ENCODE measurements around the gene SMIM23.

SMIM23 gene

DNA sequence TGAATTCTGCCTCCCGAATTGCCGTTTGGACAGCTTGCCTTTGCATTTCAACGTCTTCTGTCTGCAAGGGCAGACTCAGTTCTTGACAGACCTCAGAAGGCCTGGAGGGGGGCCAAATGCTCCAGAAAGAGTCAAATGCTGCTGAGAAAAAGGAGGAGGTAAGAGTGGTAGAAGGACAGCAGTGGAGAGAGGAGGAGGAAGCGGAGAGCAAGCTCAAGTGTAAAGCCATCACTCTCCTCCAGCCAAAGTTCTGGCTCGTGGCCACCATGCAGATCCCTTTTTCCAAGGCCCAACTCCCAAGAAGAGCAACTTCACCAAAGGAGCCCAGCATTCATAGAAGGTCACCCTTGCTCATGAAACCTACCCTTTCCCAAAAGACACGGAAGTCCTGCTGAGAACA is 36.9 kb upstream of the SMIM23 start:
- no peak overlapping the region for H3K27ac ChIP-seq (ENCODE audit: poor library complexity, severe bottlenecking)
- H3K9me3 ChIP-seq (ENCODE audit: severe bottlenecking), result no peaks in the 10 kb centered on the region
- DNase-seq (ENCODE audit: low spot score) (no peak), ATAC-seq (ENCODE audit: low read depth) (no peak)
- H3K4me1 ChIP-seq (ENCODE audit: insufficient read depth, poor library complexity, severe bottlenecking), result peaks cover 3% of the 10 kb centered on the region
- H3K4me3 ChIP-seq (ENCODE audit: severe bottlenecking), result no peak overlapping the region
- TF ChIP-seq, protein P1, sequence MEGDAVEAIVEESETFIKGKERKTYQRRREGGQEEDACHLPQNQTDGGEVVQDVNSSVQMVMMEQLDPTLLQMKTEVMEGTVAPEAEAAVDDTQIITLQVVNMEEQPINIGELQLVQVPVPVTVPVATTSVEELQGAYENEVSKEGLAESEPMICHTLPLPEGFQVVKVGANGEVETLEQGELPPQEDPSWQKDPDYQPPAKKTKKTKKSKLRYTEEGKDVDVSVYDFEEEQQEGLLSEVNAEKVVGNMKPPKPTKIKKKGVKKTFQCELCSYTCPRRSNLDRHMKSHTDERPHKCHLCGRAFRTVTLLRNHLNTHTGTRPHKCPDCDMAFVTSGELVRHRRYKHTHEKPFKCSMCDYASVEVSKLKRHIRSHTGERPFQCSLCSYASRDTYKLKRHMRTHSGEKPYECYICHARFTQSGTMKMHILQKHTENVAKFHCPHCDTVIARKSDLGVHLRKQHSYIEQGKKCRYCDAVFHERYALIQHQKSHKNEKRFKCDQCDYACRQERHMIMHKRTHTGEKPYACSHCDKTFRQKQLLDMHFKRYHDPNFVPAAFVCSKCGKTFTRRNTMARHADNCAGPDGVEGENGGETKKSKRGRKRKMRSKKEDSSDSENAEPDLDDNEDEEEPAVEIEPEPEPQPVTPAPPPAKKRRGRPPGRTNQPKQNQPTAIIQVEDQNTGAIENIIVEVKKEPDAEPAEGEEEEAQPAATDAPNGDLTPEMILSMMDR (IDR thresholded peaks at IDR 0.05; ENCODE audit: poor library complexity, severe bottlenecking), result no peak
- H3K36me3 ChIP-seq (ENCODE audit: low read depth), result no peaks in the 10 kb centered on the region
- H3K27me3 ChIP-seq (ENCODE audit: insufficient read depth, poor library complexity, severe bottlenecking), result no peaks in the 10 kb centered on the region

DNA sequence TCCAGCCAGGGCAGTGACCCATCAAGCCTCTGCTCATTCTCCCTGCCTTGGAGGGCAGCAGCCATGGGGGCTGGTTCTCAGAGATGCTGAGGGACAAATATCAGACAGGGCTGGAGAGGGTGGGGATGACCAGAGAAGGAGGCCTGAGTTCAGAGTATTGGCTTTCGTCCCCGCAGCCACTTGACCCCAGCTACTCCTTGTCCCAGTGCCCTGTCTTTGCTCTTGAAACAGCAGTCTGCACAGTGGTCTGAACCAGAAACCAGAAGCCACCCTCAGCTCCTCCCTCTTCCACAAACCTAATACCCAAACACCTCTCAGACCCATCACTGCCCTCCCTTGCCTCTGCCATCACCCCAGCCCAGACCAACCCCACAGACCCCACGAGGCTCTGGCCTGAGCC is 36.3 kb upstream of the SMIM23 start:
- no peak for DNase-seq (ENCODE audit: low spot score)
- no peak overlapping the region for H3K27ac ChIP-seq (ENCODE audit: poor library complexity, severe bottlenecking)
- TF ChIP-seq, protein P1 (IDR thresholded peaks at IDR 0.05; ENCODE audit: poor library complexity, severe bottlenecking), result no peak
- no peak overlapping the region for H3K4me3 ChIP-seq (ENCODE audit: severe bottlenecking)
- no peaks in the 10 kb centered on the region for H3K36me3 ChIP-seq (ENCODE audit: low read depth)
- ATAC-seq (ENCODE audit: low read depth), result no peak
- H3K27me3 ChIP-seq (ENCODE audit: insufficient read depth, poor library complexity, severe bottlenecking), result no peaks in the 10 kb centered on the region
- no peaks in the 10 kb centered on the region for H3K9me3 ChIP-seq (ENCODE audit: severe bottlenecking)
- H3K4me1 ChIP-seq (ENCODE audit: insufficient read depth, poor library complexity, severe bottlenecking), result peaks cover 3% of the 10 kb centered on the region

DNA sequence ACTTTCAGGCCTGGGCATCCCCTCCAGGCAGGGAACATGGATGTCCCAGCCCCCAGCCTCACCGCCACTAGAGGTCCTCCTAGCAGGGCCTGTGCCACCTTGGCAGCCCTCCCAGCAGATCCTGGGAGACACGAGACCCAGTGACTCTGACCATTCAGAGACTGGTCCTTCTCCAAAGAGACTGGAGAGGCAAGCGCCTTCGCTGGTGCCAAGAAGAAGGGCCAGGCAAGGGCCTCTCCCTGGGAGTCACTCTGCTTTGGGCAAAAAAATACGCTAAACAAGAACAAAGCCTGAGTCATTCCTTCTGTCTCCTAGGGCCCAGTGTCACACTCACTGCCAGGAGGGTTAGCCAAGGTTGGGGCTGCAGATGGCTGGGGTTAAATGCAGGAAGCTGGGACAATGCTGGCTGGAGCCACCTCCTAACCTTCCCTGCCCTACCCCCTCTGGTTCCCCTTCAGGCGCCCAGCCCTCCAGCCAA is 35.3 kb upstream of the SMIM23 start:
- ATAC-seq (ENCODE audit: low read depth) (peak; percentile 52), DNase-seq (ENCODE audit: low spot score) (no peak)
- Histone ChIP-seq H3K4me3 (ENCODE audit: severe bottlenecking) (no peak overlapping the region), H3K36me3 (ENCODE audit: low read depth) (no peaks in the 10 kb centered on the region), H3K27ac (ENCODE audit: poor library complexity, severe bottlenecking) (no peak overlapping the region), H3K4me1 (ENCODE audit: insufficient read depth, poor library complexity, severe bottlenecking) (peaks cover 3% of the 10 kb centered on the region), H3K27me3 (ENCODE audit: insufficient read depth, poor library complexity, severe bottlenecking) (no peaks in the 10 kb centered on the region), H3K9me3 (ENCODE audit: severe bottlenecking) (no peaks in the 10 kb centered on the region)
- TF ChIP-seq, protein P1 (IDR thresholded peaks at IDR 0.05; ENCODE audit: poor library complexity, severe bottlenecking), result peak; percentile 11

DNA sequence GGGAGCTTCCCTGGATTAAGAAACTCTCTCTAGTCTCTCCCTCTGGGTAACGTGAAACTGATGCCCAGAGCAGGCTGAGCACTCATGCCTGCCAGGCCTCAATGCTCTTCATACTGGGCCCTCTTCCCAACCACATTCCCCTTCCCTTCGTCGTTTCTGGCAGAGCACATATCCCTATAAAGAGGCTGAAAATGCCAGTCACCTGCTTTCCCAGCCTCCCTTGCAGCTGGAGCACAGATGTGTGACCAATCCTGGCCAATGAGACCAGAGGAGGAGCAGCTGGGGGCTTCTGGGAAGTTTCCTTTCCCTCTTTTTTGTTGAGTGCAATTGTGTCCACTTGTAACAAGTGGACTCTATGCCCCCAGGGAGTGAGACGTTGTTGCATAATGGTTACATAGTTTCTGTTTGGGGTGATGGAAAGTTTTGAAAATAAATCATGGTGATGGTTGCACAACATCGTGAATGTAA is 30.2 kb upstream of the SMIM23 start:
- no peak for DNase-seq (ENCODE audit: low spot score)
- H3K36me3 ChIP-seq (ENCODE audit: low read depth), result no peaks in the 10 kb centered on the region
- H3K4me1 ChIP-seq (ENCODE audit: insufficient read depth, poor library complexity, severe bottlenecking), result peaks cover 7% of the 10 kb centered on the region
- TF ChIP-seq, protein P1 (IDR thresholded peaks at IDR 0.05; ENCODE audit: poor library complexity, severe bottlenecking), result no peak
- H3K27ac ChIP-seq (ENCODE audit: poor library complexity, severe bottlenecking), result no peak overlapping the region
- ATAC-seq (ENCODE audit: low read depth), result no peak
- no peaks in the 10 kb centered on the region for H3K9me3 ChIP-seq (ENCODE audit: severe bottlenecking)
- H3K27me3 ChIP-seq (ENCODE audit: insufficient read depth, poor library complexity, severe bottlenecking), result no peaks in the 10 kb centered on the region
- H3K4me3 ChIP-seq (ENCODE audit: severe bottlenecking), result no peak overlapping the region

DNA sequence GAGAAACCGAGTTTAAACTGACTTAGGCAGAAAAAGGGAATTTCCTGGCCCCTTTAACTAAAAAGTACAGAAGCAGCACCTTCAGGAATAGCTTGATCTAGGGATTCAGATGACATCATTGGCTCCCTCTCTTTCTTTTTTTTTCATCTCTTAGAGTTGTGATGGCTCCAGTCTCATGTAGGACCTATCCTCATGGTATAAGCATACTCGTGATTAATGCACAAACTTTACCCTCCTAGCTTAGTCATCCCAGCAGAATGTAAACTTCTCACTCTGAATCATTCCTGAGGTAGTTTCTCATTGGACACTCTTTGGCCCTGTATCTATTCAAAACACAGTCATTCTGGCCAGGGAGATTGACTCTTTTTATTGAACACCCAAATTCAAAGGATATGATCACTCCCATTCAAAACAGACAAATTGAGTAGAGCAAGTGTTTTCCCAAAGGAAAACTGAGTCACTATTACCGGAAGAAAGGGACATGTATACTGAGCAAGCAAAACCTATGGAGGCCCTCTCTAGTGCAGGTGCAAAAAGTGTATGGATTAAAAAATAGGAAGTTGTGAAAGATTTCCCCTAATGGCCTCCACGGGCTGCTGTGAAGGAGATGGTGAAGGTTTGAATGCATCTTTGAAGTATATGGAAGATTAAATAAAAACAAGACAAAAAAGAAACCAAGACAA is 27.6 kb upstream of the SMIM23 start:
- Histone ChIP-seq H3K36me3 (ENCODE audit: low read depth) (no peaks in the 10 kb centered on the region), H3K27ac (ENCODE audit: poor library complexity, severe bottlenecking) (peak overlapping the region; percentile 40), H3K4me3 (ENCODE audit: severe bottlenecking) (no peak overlapping the region), H3K4me1 (ENCODE audit: insufficient read depth, poor library complexity, severe bottlenecking) (peaks cover 7% of the 10 kb centered on the region), H3K9me3 (ENCODE audit: severe bottlenecking) (no peaks in the 10 kb centered on the region), H3K27me3 (ENCODE audit: insufficient read depth, poor library complexity, severe bottlenecking) (no peaks in the 10 kb centered on the region)
- peak; percentile 100 for ATAC-seq (ENCODE audit: low read depth)
- TF ChIP-seq, protein P1 (IDR thresholded peaks at IDR 0.05; ENCODE audit: poor library complexity, severe bottlenecking), result no peak
- DNase-seq (ENCODE audit: low spot score), result no peak
